NCI-H510A treated with DMSO at 0.1 percent for 48 hours (cell line): Measurements from ENCODE around the gene INAFM2.

Experiments
- DNase-seq: peaks from one replicate; lab custom pipeline; 2025; lab: John Stamatoyannopoulos, UW

Gene INAFM2

DNA sequence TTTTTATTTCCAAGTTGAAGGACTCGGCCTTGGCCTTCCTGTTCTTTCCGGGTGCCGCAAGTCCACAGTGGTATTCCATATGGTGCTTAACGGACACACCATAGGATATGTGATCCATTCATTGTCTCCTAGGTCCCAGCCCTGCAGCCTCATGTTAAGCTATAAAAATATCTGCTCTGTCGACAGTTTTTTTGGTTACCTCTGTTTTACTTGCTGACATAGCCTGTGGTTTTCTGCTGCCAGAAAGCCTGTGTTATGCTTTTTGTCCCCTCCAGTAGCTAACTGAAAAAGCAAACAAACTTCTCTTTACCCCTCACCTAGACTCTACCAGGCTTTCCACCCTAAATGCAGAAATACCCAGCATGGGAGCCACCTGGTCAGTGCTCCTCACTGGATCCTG is 5.3 kb downstream of the INAFM2 start:
- DNase-seq, result no peak

DNA sequence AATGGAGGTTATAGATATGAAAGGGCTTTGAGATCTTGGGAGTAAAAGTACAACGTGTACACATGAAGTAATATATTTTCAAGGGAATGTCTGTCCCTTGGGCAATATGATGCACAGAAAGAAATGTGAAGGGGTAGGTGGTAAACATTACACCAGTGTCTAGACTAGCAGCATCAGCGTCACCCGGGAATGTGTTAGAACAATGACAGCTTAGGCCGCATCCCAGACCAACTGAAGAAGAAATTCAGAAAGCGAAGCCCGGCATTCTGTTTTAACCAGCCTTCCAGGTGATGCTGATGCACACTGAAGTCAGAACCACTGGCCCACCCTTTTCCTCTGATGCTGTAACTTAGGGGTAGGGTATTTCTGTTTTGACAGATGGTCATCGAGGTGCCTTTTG is 6.3 kb downstream of the INAFM2 start:
- DNase-seq, result no peak

DNA sequence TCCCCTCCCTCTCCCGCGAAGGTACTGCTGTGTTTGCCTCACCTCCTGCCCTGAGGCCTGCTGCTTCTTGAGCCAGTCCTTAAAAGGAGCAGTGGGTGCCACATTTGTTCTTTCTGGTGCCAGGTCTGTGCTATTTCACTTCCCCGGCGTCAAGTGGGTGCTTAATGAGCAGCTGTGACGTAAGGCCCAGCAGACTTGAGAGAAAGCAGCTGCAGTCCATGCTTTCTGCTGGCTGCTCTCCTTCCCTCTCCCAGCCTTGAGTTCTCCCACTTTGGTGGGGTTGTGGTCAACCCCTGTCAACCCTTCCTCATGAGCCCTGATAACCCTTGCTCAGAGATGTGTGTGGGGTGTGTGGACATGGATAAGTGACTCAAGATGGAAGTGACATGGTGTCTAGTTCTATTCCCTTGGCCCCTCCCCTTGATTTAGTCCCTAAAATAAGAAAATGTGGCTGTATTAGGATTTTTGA is 6.9 kb downstream of the INAFM2 start:
- DNase-seq, result peak; percentile 74

DNA sequence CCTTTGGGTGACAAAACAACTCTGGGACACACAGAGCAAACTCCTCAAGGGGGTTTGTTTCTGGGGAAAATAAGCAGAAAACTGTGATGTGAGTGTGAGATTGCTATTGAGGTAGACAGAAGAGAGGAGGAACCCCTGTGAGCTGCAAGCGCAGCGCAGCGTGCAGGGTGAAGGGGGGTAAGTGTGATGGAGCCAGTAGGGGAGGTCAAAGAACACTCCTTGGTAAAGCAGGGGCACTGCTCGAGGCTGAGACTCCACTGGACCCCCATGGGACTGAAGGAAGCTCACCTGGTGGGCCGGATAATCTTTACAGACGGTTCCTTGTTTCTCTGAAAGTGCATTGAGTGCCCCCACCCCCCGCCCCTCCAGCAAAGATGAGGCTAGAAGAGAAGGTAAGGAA is 7.5 kb downstream of the INAFM2 start:
- DNase-seq, result no peak

DNA sequence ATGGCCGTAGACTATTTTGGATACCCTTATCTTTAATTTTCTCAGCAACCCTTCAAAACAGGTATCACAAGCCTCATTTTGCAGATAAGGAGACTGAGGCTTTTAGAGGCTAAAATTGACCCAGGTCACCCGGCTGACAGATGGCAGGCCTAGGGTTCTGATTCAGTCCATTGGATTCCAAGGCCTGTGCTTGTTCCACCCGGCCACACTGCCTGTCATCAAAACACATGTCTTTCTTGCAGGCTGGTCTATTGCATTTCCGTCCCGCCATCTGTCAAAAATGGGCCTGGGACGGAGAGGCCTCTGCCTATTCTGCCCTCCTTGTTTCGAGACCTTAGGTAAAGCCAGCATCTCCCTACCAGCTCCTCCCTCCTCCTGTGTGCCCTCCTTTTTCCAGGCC is 8.1 kb downstream of the INAFM2 start:
- DNase-seq, result no peak

DNA sequence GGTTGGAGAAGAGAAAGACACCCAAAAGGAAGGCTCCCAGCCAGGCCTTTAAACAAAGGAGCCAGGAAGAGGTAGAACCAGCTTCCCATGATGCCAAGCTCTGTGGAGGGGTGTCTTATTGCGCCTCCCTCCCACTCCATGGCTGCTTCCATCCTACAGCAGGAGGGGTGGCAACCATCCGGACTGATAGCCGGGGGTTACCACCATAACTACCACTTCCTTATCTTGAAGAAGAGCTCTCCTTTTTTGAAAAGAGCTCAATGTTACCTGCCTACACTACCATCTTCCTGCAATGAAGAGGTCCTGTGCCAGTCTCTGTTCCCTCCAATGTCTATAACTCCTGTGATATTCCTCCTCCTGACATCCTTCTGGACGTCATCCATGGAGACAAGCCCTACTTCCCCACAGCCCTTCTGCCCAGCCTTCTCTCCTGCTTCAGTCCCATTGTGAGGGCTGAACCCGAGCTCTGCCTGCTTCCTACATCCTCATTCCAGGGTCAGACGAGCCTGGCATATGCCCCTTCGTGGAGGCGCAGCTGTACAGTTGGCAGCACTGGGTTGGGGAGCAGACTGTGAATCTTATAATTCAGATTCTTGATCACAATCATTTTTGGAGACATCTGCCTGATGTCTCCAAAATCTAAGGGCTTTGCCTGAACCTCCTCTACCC is 8.8 kb downstream of the INAFM2 start:
- no peak for DNase-seq

DNA sequence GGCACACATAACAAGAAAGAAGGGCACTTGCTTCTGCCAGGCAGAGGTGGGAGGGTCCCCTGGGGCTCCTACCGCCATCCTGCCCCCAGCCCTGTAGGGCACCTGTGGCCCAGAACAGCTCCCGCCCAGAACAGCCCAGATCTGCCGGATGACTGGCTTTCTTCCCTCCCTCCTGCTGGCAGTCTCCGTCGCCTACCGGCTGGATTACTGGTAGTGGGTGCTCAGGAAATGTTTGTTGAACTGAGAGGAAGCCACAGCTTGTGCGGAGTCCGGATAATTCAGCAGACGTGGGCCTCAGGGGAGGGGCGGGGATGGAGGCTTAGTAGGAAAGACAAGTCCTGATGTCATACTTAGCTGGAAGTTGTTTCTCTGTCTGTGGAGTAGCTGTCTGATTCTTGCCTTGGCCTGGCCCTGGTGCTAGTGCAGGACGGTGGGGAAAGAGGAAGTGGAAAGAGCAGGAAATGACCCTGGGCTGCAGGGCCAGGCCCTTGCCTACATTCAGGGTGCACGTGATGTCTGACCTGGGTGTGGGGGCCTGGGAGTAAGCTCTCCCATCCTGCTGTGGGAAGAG is 10.5 kb downstream of the INAFM2 start:
- DNase-seq, result peak; percentile 32

DNA sequence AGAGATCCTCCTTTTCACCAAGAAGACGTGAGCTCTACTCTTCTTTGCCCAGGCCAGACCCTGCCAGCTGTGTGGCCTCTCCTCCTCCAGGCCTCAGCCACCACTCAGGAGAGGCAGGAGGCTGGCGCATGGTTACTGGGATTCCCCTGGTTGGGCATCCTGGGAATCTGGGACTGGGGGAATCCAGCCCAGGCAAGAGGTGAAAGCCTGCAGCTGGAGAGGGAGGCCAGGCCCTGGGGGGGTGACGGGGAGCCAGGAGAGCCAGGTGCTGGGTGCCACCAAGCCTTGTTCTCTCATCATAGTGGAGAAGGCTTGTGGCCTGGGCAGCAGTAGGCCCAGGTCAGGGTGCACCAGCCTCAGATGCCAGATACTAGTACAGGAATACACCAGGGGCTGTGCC is 11.0 kb downstream of the INAFM2 start:
- no peak for DNase-seq

DNA sequence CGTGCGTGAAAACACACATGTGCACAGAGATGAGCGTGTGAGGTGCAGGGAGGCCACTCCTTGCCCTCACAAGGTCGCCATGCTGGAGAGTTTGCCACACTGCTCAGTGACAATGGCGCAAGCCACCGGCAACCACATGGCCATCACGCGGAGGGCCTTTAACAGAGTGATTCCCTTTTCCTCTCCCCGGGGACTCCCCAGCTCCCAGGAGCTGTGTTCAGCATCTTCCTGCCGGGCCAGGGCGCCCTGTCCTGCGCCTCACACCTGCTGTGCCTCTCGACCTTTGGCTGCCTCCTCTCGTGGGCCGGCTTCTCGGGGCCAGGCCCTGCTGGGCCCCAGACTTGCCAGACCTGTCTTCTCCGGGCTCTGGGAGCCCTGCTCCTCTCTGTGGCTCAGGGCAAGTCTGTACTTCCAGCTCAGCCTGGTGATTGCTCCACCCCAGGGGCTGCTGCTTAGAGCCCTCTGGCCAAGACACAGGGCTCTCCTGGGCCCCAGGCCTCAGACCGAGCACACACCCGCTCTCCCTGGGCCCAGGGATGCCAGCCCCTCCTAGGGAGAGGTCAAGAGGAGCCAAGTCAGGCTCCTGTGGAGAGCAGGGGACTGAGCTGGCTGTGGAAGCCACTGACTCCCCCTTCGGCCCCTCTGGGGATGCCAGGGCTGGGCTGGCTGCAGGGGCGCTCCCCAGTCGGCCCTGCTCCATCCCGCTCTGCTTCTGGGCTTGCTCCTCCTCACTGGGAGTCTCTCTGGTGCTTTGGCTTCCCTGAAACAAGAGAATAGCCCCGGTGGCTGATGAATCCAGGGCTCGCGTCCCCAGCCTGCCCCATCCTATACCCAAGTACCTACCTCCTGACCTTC is 11.7 kb downstream of the INAFM2 start:
- peak; percentile 10 for DNase-seq

DNA sequence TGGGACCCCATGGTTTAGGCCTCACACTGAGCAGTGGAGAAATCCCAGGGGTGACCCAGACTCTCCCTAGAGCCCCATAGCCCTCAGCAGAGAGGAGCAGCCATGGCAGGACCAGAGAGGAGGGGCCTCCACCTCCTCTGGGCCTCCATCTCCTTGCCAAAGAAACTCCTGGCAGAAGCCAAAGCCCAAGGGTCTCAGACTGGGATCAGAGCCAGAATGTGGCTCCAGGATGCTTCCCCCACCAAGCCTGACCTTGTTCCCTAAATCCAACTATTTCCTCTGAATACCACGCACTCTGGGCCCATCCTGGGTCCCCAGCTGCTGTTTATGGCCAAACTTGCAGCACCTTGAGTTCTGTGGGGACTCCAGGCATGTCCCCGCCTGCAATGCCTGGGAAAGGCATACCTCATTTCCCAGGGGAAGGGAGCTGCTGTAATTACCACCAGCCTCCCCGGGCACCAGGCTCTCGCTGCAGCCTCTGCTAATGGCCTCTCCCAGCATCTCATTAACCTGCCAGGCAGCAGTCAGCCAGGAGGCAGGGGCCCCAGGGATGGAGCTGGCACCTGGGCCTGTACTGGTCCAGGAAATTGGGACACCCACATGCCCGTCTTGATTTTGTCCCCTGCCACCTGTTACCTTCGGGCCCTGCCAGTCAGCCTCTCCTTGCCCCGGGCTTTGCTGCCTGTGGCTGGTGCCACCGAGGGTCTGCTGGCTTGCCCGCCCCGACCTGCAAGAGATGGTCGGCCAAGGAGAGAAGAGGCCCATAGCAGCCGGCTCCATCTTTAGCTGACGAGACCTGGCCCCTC is 12.6 kb downstream of the INAFM2 start:
- DNase-seq, result no peak

DNA sequence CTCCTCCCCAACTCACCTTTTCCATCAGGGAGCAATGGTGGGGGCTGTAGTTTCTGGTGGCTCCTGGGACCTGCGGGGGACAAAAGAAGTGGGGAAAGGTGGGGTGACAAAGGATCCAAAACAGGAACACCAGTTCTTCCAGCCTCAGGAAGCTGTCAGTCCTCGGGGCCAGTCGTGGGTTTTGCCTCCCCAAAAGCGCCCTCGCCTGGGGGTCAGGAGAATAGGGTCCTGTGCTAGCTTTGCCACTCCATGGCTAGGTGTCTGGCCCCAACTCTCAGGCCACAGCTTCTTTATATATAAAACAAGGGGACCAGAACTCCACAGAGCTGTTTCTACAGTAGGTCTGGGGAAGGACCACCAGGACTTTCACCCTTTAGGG is 13.2 kb downstream of the INAFM2 start:
- no peak for DNase-seq

DNA sequence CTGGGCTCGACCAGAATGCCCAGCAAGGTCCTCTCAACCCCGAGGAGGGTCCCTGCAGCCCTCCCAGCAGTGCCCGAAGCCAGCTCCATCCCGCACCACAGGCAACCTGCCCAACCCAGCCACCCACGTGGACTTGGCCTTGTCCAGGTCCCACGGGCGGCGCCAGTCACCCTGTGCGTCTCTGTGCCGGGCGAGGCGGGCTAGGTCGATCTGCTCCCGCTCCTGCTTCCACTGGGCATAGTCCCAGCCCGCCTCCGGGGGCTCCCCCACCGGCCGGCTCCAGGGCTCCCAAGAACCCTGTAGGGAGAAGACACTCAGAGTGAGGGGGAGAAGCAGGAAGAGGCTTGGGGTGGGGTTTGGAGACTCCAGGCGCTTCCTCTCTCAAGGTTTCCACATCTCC is 14.1 kb downstream of the INAFM2 start:
- DNase-seq, result no peak

DNA sequence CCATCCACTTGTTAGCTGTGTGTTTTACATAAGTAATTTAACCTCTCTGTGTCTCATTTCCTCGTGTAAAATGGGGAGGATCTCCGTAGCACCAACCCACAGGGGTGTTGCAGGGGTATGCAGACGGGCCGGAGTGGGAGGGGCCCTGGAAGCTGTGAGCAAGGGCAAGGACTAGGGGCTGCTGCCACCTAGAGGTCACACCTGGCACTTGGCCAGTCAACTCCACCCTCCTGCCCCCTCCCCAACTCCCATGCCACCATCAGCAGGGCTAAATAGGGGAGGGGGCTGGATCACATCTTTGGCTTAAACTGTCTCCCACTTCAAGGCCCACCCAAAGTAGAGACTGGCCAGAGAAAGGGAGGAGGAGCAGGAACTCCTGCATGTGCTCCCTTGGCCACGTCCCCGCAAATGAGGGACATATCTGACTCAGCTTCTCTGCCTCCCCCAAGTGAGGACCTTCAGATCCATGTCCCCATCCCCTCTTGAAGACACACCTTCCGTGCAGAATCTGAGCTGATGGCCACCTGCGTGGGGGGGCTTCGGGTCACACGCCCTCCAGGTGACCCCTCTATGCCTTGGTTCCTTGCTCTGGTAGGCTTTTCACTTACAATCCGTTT is 14.7 kb downstream of the INAFM2 start:
- DNase-seq, result peak; percentile 44

DNA sequence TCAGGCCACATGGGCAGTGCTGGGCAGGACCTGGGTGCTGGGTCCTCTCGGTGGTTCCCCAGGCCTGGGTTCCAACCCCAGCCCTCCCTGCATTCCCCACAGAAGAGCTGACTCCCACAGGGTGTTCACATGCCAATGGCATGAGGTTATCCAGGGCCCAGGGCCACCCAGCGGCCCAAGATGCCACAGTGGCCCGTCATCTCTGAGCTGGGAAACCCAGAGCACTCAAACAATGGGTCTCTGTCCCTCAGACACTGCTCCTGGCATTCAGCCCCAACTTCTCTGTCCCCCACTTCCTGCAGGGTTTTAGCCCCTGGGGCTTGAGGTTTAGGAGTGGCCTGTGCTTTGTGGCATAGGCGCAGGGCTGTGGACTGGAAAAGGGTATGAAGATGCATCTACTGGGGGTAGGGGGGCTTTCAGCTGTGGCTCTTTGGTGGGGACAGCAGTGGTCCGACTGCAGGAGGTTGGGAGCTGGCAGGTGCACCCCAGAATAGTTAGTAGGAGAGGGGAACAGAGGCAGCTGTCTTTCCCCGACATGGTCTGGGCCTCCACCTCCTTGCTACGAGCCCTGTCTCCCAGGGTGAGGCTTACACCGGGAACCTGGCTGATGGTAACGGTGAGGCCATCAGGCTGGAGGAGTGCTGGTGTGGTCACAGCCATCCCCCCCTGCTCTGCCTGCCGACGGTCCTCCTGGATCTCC is 15.6 kb downstream of the INAFM2 start:
- no peak for DNase-seq

DNA sequence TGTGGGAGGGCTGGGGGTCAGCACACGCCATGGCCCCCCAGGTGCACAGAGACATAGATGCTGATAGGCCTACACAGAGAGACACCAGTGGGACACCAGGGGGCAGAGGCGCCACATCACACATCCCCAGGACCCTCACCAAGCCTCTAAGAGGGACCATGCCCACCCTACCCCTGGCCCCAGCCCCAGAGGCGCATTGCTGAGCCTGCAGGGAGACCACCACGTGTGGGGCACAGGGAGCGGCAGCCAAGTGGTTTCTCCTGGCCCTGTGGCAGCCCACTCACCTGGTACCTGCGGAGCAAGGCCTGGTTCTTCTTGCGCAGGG is 16.1 kb downstream of the INAFM2 start:
- DNase-seq, result no peak

DNA sequence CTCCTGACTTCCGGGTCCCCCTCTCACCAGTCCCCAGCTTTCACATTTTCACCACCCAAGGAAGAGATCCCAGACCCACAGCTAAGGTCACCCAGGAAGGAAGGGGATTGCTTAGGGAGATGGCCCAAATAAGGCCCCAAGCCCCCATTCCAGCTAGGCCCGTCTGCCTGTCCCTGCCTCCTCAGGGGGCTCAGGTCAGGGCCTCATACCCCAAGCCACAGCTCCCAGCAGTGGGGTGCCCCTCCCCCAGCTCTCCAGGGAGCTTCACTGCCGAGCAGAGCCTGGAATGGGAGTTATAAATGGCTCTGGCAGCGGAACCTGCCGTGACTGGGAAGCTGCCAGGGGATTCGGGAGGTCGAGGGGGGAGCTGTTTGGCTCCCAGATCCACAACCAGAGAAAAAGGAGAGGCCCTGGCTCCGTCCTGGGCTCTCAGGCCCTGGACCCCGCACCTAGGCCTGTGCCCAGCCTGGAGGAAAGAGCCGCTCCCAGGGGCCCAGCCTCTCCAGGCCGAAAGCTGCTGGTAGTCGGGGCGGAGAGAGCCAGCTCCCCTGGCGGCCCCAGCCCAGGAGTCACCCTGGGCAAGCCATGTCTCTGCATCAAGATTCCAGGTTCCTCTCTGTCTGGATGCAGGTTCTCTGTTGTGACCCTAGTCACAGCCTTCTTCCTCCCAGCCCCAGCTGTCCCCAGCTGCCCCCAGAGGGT is 16.7 kb downstream of the INAFM2 start:
- no peak for DNase-seq

DNA sequence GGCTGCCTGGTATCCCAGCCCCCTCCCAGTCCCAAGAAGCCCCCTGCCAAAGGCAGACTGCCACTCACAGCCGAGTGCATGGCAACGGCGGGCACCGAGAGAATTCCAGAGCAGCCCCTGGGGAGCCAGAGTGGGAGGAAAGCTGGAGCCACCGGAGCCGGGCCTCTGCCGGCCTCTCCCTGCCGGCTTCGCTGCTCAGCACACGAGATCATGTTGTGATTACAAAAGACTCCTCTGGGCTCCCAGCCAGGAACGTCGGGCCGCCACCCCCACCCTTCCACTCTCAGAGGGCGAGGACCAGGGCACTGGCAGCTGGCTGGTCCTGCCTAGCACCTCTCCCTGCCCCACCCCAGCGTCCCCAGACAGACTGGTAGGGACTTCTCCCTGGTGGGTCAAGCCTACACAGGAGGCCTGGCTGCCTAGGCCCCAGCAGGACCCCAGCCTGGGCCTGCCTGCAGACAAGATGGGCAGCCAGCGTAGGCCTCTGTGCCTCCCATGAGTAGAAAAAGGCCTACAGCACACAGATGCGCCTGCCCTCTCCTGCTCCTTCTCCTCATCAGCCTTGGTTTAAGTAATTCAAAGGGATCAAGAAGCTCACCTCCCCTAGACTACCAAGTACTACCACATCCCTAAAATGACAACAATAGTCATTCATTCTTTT is 17.4 kb downstream of the INAFM2 start, which contains the start of gene CCDC9B:
TSS of gene CCDC9B (minus strand) at position 200 of the 661 bp plus-strand sequence. CDS start at position 80, 120 bp downstream.
- DNase-seq, result peak; percentile 84

DNA sequence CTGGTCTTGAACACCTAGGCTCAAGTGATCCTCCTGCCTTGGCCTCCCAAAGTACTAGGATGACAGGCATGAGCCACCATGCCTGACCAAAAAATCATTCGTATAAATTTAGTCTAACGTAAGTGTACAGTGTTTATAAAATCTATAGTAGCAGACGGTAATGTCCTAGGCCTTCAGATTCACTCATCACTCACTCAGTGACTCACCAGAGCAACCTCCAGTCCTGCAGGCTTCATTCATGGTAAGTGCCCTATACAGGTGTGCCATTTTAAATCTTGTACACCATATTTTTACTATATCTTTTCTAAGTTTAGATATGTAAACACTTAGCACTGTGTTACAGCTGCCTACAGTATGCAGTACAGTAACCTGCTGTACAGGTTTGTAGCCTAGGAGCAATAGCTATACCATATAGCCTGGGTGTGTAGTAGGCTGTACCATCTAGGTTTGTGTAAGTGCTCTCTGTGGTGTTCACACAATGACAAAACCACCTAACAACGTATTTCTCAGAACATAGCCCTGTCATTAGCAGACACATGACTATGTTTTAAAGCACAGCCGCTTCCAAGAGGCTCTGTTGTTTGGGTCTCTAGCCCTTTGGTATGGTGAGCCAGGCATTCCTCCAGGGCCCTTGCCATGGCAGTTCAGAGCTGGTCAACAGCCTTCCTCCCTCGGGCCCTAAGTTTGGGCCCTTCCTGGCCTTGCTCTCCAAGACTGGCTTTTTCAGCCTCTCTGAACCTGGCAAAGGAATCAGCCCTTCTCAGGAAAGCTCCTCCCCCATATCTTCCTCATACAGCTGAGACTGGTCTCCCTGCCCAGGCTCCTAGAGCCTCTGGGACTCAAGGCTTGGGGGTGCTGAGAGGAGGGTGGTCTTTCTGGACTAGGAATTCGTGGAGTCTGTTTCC is 19.2 kb downstream of the INAFM2 start:
- peak; percentile 44 for DNase-seq

DNA sequence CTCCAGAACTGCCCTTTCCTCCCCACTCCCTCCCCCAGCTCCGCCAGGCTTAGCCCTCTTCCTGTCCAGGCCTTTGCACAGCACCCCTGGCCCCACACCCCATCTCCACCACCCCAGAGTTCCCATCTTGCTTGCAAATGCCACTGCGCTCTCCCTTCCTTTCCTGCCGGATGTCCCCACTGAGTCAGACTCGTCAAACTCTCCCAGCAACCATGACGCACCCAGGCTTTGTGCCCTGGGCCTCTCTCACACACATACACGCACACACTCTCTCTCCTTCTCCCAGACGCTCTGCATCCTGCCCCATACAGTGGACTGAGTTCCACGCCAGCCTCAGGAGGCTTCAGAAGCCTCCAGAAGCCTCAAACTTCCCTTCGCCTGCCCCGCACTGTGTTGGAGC is 20.0 kb downstream of the INAFM2 start:
- no peak for DNase-seq
